Hepatocyte (in vitro differentiated cells): ENCODE data around the gene HOXA5. TPM values are rescaled to one million over a fixed set of nuclear protein-coding genes. Genes with fewer than 3 reads are reported as not detected.

Experiments used
- DNase-seq: peaks from one replicate; pipeline ENCODE4 v3.0.0-alpha.2; 2016; ENCODE audit warnings: low spot score
- H2AFZ ChIP-seq: fragments of 200-600 bp; sonication (generic); 2 replicates; pipeline ENCODE4 v1.6.0; 2016; ENCODE audit warnings: antibody characterized with exemption, mild to moderate bottlenecking
- H3K27ac ChIP-seq: fragments of 200-600 bp; sonication (generic); 2 replicates; pipeline ENCODE4 v1.5.1; 2016; ENCODE audit warnings: mild to moderate bottlenecking
- H3K27me3 ChIP-seq: fragments of 200-600 bp; sonication (generic); 2 replicates; pipeline ENCODE4 v1.6.1; 2016
- H3K36me3 ChIP-seq: fragments of 200-600 bp; sonication (generic); replicated peaks from 2 replicates; pipeline ENCODE4 v1.5.1; 2016; ENCODE audit warnings: low read depth; ENCODE audit not compliant: insufficient read depth
- H3K4me1 ChIP-seq: fragments of 200-600 bp; sonication (generic); 2 replicates; pipeline ENCODE4 v1.5.1; 2016; ENCODE audit warnings: mild to moderate bottlenecking, moderate library complexity; ENCODE audit not compliant: insufficient read depth
- H3K4me2 ChIP-seq: fragments of 200-600 bp; sonication (generic); 2 replicates; pipeline ENCODE4 v1.6.0; 2016
- H3K4me3 ChIP-seq: fragments of 200-600 bp; sonication (generic); 2 replicates; pipeline ENCODE4 v1.5.1; 2016; ENCODE audit warnings: mild to moderate bottlenecking
- H3K79me2 ChIP-seq: fragments of 200-600 bp; sonication (generic); 2 replicates; pipeline ENCODE4 v1.6.0; 2017; ENCODE audit warnings: mild to moderate bottlenecking
- H3K9me2 ChIP-seq: fragments of 200-600 bp; sonication (generic); replicated peaks from 2 replicates; pipeline ENCODE4 v1.6.0; 2017; ENCODE audit warnings: mild to moderate bottlenecking; ENCODE audit not compliant: insufficient read depth
- H3K9me3 ChIP-seq: fragments of 200-600 bp; sonication (generic); 2 replicates; pipeline ENCODE4 v1.5.1; 2016; ENCODE audit warnings: low read depth, mild to moderate bottlenecking
- H4K20me1 ChIP-seq: fragments of 200-600 bp; sonication (generic); 2 replicates; pipeline ENCODE4 v1.6.0; 2016; ENCODE audit warnings: mild to moderate bottlenecking; ENCODE audit not compliant: insufficient read depth, poor library complexity, severe bottlenecking
- EZH2 ChIP-seq: fragments of 200-600 bp; sonication (generic); IDR thresholded peaks from 2 replicates; pipeline ENCODE4 v1.6.1; 2016; ENCODE audit warnings: antibody characterized with exemption, mild to moderate bottlenecking, borderline replicate concordance
- EZH2phosphoT487 ChIP-seq: fragments of 200-600 bp; sonication (generic); IDR thresholded peaks from one replicate; pipeline ENCODE4 v1.6.1; 2018; ENCODE audit warnings: antibody characterized with exemption, mild to moderate bottlenecking, low read depth, moderate library complexity; ENCODE audit not compliant: unreplicated experiment, severe bottlenecking
- WGBS: methylation state at CpG from one replicate; pipeline ENCODE4 v1.1.6; 2016; ENCODE audit warnings: low lambda C conversion rate; ENCODE audit errors: missing lambda C conversion rate; 5-methylcytosine and 5-hydroxymethylcytosine counted together
- polyA plus RNA-seq: library from polyadenylated mRNA; unstranded; fragments of >200 nt; fragmentation: Nextera tagmentation; extraction: Ambion mirVana; gene quantifications from 2 replicates; pipeline ENCODE4 v1.2.1, GENCODE V29; 2016
- total RNA-seq: library from RNA; depleted of rRNA; stranded (reverse); fragments of >200 nt; gene quantifications from 2 replicates; pipeline ENCODE4 v1.2.3, GENCODE V29; 2014
- TF ChIP-seq, protein P1 (sequence below): fragments of 200-600 bp; sonication (generic); IDR thresholded peaks from 2 replicates; pipeline ENCODE4 v1.5.1; 2016; ENCODE audit warnings: antibody characterized with exemption, mild to moderate bottlenecking; ENCODE audit not compliant: poor library complexity

HOXA5 gene
- total and polyA plus RNA-seq, 2 experiments from 2014 or later = 0.70 to 0.92 TPM

DNA sequence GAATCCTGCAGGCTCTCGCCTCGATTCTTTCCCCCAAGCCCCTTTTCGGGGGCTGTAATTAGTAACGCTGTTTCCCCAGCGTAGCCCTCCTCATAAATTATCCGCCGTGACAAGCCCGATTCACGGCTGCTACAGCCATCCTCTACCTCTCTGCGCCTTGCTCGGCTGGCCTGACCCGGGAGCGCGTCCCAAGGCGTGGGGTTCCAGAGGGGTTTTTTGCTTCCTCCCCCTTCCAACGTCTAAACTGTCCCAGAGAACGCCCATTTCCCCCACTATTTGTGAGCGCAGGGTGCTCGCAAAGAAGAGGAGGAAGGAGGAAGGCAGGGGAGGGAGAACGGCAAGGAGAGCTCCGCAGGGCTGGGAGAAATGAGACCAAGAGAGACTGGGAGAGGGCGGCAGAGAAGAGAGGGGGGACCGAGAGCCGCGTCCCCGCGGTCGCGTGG, 880 bp downstream of the HOXA5 start:
- H3K79me2 ChIP-seq = no peaks in the 10 kb centered on the region
- peak overlapping the region; percentile 68 for H2AFZ ChIP-seq
- peaks cover 100% of the 10 kb centered on the region for H3K27me3 ChIP-seq
- no peaks in the 10 kb centered on the region for H3K9me2 ChIP-seq
- TF ChIP-seq EZH2 = peak; percentile 95
- TF ChIP-seq, protein P1, sequence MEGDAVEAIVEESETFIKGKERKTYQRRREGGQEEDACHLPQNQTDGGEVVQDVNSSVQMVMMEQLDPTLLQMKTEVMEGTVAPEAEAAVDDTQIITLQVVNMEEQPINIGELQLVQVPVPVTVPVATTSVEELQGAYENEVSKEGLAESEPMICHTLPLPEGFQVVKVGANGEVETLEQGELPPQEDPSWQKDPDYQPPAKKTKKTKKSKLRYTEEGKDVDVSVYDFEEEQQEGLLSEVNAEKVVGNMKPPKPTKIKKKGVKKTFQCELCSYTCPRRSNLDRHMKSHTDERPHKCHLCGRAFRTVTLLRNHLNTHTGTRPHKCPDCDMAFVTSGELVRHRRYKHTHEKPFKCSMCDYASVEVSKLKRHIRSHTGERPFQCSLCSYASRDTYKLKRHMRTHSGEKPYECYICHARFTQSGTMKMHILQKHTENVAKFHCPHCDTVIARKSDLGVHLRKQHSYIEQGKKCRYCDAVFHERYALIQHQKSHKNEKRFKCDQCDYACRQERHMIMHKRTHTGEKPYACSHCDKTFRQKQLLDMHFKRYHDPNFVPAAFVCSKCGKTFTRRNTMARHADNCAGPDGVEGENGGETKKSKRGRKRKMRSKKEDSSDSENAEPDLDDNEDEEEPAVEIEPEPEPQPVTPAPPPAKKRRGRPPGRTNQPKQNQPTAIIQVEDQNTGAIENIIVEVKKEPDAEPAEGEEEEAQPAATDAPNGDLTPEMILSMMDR = no peak
- TF ChIP-seq EZH2phosphoT487 = peak; percentile 41
- H3K27ac ChIP-seq = no peak overlapping the region
- H3K4me2 ChIP-seq = peak overlapping the region; percentile 96
- no peaks in the 10 kb centered on the region for H3K36me3 ChIP-seq
- no peak for DNase-seq
- WGBS = 10% methylated on average over 28 of the region's 29 CpGs
- peak overlapping the region; percentile 10 for H3K4me3 ChIP-seq
- peaks cover 20% of the 10 kb centered on the region for H3K4me1 ChIP-seq
- no peaks in the 10 kb centered on the region for H3K9me3 ChIP-seq
- no peaks in the 10 kb centered on the region for H4K20me1 ChIP-seq

DNA sequence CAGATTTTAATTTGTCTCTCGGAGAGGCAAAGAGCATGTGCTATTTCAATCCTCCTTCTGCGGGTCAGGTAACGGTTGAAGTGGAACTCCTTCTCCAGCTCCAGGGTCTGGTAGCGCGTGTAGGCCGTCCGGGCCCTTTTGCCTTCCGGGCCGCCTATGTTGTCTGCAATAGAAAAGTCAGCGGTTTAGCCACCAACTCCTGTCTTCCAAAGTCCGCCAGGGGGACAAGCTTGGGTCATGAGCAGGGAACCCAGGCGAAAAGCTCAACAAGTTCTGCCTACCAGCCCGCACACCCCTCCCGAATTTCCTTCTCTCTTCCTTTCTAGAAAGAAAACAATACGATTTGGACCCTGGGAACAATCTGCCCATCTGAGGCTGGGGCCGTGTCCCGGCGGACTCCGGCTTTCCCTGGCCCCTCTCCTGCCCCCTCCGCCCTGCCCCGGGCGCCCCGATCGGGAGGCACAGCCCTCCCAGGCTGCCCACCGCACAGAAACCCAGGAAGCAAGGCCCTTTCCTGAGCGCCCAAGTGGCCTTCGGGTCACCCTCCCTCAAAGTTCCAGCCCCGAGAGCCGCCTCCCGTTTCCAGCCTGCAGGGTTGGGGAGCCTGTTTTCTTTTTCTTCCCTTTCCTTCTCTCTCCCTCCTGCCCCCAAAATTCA, 1.4 kb downstream of the HOXA5 start:
- Histone ChIP-seq H2AFZ (no peak overlapping the region), H3K9me3 (no peaks in the 10 kb centered on the region), H3K27ac (no peak overlapping the region), H3K4me2 (peak overlapping the region; percentile 96), H4K20me1 (no peaks in the 10 kb centered on the region), H3K36me3 (no peaks in the 10 kb centered on the region), H3K4me1 (peaks cover 20% of the 10 kb centered on the region), H3K79me2 (no peaks in the 10 kb centered on the region), H3K27me3 (peaks cover 100% of the 10 kb centered on the region), H3K4me3 (peak overlapping the region; percentile 10), H3K9me2 (no peaks in the 10 kb centered on the region)
- 26% methylated on average over 26 of the region's 30 CpGs for WGBS
- no peak for DNase-seq
- no peak for TF ChIP-seq EZH2
- no peak for TF ChIP-seq EZH2phosphoT487
- TF ChIP-seq, protein P1 = no peak

DNA sequence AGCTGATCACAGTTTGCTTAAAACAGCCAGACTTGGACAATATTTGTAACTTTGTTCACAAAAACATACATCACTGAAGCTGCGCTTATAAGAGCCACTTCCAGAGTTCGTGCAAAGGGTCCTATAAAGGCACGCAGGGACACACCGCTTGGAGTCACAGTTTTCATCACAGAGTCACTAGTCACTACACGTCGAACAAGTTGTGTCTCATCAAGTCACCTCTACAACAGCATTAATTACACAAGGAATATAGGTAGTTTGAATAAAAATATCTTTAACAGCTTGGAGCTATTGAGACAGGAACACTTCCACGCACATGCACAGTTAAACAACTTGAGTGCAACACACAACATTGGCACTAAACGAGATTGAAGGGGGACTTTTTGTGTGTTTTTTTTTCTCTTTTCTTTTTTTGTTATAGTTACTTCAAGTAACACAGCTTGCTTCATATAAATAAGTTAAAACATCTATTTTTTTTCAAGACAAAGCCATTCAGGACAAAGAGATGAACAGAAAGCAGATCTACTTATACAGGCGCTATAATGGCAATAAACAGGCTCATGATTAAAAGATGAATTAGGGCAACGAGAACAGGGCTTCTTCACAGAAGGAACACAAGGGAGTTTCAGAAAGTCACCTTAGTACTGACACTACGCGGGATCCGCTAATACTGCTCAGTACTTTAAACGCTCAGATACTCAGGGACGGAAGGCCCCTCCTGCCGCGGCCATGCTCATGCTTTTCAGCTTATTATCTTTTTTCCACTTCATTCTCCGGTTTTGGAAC, 2.2 kb downstream of the HOXA5 start:
- TF ChIP-seq, protein P1 = no peak
- TF ChIP-seq EZH2phosphoT487 (peak; percentile 13), EZH2 (no peak)
- H3K27ac ChIP-seq = no peak overlapping the region
- H3K36me3 ChIP-seq = no peaks in the 10 kb centered on the region
- no peak overlapping the region for H2AFZ ChIP-seq
- no peaks in the 10 kb centered on the region for H3K9me2 ChIP-seq
- no peaks in the 10 kb centered on the region for H4K20me1 ChIP-seq
- H3K9me3 ChIP-seq = no peaks in the 10 kb centered on the region
- H3K79me2 ChIP-seq = no peaks in the 10 kb centered on the region
- H3K4me1 ChIP-seq = peaks cover 20% of the 10 kb centered on the region
- peak overlapping the region; percentile 96 for H3K4me2 ChIP-seq
- DNase-seq = no peak
- peaks cover 98% of the 10 kb centered on the region for H3K27me3 ChIP-seq
- H3K4me3 ChIP-seq = no peak overlapping the region
- WGBS = 63% methylated on average over 18 of the region's 18 CpGs
